Measurements from ENCODE around the gene CRABP2.
A peak's percentile ranks its signal among the peaks of the same experiment; 100 is the strongest.

The CRABP2 gene

DNA sequence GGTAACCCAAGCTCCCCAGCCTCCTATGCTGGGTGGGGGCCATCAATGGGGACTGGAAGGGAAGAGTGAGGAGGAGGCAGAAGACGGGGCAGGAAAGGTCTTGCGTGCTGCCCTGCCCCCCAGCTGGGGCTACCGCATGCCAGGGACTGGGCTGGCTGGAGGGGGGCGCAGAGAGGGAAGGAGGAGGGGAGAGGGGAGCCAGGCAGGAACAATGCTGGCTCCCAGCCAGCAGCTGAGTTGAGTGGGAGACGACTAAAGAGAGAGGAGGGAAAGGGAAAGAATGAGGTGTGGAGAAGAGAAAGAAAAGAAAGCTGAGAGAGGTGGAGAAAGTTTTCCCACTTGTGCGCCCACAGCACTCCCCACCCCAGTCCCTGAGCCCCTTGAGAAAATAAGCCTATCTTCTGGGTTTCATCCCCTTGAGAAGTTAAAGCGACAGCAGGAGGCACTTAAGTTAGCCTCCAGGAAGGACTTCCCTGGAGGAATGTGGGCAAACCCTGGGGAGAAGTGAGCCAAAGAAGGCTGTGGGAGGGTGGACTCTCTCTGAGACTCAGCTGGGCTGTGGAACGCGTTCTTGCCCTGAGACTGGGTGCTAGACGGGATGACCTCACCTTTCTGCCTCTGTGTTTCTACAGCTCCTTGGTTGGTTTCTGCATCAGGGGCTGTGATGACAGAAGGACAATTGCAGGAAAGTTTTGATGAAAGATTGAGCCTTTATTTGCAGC is 15.3 kb downstream of the CRABP2 start:
- no peak for DNase-seq

- DNase-seq, result peak; percentile 65 to 69
Measured at GRCh38 chr1:156689035-156689952, 16.1 kb downstream of the CRABP2 start.

GRCh38 chr1:156684227-156684782 is 21.1 kb downstream of the CRABP2 start:
- peak in 1 of 2 experiments; percentile 12 for DNase-seq

DNA sequence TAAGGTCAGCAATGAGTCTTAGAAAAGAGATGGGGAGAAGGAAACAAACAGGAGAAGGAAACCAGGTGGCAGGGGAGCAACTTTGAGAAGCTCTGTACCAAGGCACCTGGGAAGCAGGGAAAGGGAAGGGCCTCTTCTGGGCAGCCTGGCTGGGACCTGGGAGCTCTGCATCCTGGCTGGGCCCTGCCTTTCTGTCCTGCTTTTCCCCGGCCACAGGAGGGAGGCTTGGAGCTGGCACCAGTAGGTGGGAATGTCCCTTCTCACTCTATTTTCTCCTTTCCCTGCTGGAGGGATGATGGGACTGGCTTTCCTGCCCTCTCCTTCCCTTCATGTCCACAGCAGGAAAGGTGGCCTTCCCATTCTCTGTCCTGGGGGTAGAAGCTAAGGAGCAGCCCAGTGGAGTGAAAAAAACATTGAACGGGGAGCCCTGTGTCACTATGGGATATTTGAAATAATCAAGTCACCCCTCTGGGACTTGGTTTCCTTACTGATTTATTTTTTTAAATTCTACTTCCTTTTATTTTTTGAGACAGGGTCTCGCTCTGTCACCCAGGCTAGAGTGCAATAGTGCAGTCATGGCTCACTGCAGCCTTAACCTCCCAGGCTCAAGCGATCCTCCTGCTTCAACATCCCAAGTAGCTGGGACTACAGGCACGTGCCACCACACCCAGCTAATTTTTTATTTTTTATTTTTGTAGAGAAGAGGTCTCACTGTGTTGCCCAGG is 23.1 kb downstream of the CRABP2 start:
- DNase-seq, result no peak

DNA sequence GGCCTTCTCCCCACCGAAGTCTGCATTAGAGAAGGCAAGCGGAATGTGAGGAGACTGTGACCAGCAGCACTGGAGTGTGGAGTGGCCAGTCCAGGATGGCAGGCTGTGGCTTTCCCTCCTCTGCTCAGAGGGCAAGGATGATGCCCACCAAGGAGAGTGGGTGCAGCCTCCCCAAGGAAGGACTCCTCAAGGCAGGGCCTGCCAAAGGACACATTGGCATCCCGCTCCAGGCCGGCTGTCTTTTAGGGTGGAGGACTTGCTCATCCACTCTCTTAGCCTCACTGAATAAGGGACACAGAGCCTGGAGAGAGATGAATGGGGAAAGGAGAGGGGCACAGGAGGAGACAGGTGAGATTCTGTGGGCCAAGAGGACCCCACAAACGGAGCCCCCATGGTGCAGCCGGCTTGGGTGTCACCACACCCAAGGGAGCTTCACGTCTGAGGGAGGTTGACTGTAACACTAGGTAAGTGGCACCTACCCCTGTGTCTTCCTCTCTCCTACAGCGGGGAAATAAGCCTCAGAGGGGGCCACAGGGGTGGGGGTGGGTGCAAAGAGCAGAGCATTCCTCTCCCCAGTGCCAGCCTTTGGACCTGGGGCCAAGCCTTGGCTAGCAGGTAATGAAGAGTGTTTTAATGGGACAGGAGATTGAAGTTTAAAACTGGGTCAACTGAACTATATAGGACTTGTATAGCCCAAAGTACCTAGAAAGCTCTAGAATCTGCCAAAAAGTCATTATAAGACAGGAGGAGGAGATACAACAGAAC is 24.0 kb downstream of the CRABP2 start:
- no peak for DNase-seq

DNA sequence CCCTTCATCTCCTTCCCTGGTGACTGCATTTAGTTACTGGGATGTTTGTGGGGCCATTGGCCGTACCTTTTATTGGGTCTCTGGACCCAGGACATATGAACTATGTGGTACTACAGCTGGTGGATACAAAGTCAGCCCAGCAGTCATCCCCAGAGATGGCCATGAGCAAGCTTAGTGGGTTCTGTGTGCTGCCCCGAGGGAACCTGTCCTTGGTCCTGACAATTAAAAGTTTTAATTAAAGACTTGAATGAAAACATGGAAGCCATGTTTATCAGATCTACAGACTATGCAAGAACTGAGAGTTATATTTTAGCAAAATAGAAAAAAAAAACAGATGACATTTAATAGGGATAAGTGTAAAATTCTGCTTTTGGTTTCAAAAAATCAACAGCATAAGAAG is 25.3 kb downstream of the CRABP2 start:
- DNase-seq, result no peak

DNA sequence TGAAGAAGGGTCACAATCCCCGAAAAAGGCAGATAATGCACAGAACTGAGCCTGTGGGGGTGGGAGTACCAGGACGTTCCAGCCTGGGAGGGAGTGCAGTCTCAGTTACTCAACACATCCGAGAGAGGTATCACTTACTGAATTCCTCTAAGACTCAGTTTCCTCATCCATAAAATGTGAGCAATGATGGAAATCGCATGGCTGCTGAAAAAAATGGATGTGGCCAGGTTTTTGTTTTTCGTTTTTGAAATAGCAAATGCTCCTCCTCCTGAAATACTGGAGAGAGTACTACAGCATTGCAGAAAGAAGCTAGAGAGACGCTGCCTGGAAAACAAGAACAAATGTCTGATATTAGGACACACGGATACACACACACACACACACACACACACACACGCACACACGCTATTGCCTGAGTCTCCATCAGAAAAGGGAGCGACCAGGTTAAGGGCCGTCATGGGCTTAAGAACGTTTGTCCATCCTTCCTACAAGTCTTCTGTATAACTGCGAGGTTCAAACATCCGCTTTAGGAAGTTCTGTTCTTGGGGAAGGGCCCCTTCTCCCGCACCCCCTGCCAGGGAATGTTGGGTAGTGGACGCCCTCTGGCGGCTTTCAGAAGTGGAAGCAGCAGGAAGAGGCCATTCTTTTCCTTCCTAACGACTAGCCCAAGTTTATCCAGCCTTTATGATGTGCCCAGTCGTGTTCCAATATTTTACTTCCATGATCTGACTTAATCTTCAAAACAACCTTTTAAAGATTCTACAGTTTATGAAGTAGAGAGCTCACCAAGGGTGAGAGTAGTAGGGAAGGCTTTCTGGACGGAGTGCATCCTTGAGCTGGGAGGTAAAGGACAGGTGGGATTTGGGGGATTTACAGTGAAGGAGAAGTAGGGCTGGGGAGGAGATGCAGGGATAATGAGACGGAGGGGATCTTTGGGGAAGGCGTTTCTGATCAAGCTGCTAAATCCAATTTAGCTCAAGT is 27.5 kb downstream of the CRABP2 start:
- peak; percentile 34 to 49 for DNase-seq

GRCh38 chr1:156676820-156677615 is 28.4 kb downstream of the CRABP2 start, which contains the start of gene NES:
NES (minus strand) TSS chr1:156677407; CDS start chr1:156677264, 143 bp downstream.
- no peak for DNase-seq

- DNase-seq, result no peak
Measured at GRCh38 chr1:156676114-156676819, 29.1 kb downstream of the CRABP2 start.

GRCh38 chr1:156675210-156676113 is 29.9 kb downstream of the CRABP2 start:
- DNase-seq, result no peak

DNA sequence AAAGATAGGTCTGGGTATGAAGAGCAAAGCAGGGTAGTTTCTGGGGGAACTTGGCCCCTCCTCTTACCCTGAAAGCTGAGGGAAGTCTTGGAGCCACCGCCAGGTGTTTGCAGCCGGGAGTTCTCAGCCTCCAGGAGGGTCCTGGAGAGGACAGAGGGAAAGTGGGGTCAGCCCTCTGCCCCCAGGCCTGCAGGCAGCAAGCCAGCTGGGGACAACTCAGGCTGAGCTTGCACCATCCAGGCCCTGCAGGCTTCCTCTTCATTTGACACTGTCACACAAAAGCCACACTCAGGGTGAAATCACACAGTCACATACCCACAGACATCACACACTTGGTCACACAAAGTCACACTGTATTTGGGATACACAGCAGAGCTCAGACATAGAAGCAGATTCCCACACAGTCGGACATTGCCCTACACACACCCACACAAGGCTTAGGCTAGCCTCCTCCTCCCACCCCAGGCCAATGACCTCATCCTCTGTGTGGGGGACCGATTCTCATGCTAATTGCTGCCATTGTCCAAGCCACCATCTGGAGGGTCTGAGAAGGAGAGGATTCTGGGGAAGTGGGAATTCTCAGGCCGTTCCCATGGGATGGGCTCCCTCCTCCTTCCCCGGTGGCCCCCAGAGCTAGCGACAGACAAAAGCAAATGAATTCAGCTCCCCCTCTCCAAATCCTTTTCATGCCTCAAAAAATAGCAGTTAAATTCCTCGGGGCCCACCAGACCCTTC is 31.8 kb downstream of the CRABP2 start:
- peak; percentile 32 to 48 for DNase-seq

- no peak for DNase-seq
Measured at GRCh38 chr1:156671804-156672203, 33.6 kb downstream of the CRABP2 start.

GRCh38 chr1:156670791-156671190 is 34.6 kb downstream of the CRABP2 start:
- DNase-seq, result no peak

DNA sequence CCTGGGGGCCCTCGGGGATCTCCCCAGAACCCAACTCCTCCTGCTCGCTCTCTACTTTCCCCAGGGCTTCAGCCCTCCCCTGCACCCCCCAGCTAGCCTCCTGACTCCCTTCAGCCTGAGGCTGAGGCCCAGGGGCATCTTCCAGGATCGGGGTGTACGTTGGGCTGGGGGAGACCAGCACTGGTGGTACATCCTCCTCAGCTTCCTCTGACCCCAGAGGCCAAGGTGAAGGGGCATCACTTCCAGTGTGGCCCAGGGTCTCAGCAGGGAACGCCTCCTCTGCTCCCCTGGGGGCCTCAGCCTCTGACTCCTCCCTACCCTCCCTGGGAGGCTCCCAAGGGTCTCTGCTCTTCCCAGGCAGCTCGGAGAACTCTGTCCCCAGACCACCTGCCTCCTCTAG is 35.0 kb downstream of the CRABP2 start:
- no peak for DNase-seq

DNA sequence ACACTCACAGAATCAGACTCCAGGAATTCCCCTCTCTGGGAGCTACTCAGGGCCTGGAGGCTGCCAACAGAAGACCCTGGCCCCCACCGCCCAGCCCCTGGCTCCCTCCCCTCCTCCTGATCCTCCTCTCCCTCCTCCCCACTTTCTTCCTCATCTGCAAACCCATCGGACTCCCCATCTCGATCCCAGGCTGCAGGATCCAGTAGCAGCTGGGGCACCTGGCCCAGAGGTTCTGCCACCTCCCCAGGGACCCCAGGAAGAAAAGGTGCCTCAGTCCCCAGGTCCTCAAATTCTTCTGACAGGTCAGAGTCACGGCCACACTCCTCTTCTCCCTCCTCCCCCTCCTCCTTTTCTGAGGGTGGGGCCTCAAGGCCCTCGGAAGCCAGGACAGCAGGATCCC is 35.6 kb downstream of the CRABP2 start:
- DNase-seq, result no peak

- no peak for DNase-seq
Measured at GRCh38 chr1:156668801-156669637, 36.4 kb downstream of the CRABP2 start.
